Retina (tissue), 1 donor: Measurements from ENCODE around the gene BMPER.
A peak's percentile ranks its signal among the peaks of the same experiment; 100 is the strongest.

ENCODE experiments used
- DNase-seq: peaks from one replicate; pipeline ENCODE4 v3.0.0-alpha.2; 2016

Gene BMPER

GRCh38 chr7:34191771-34192479 lies 286.6 kb downstream of the BMPER start:
- peak; percentile 14 for DNase-seq

GRCh38 chr7:34192906-34193305 lies 287.6 kb downstream of the BMPER start:
- no peak for DNase-seq

GRCh38 chr7:34198231-34198641 lies 292.9 kb downstream of the BMPER start:
- DNase-seq: no peak
